Stimulated activated CD4-positive, alpha-beta T cell treated with anti-CD3 and anti-CD28 coated beads, TNF-alpha, amount 100 ng/mL, for 4 hours (primary cell): ENCODE data around the gene SMYD3.
"Not testable (repeated sequence)": the region's sequence is repeated elsewhere in the genome, so short reads cannot be mapped to it uniquely, and the experiment has no call there.

ENCODE experiments used
- DNase-seq, 3 experiments: peaks; one replicate each; pipeline ENCODE4 v3.0.0-alpha.2; 2020; ENCODE audit warnings: low read depth in 3 of 3

The SMYD3 gene

DNA sequence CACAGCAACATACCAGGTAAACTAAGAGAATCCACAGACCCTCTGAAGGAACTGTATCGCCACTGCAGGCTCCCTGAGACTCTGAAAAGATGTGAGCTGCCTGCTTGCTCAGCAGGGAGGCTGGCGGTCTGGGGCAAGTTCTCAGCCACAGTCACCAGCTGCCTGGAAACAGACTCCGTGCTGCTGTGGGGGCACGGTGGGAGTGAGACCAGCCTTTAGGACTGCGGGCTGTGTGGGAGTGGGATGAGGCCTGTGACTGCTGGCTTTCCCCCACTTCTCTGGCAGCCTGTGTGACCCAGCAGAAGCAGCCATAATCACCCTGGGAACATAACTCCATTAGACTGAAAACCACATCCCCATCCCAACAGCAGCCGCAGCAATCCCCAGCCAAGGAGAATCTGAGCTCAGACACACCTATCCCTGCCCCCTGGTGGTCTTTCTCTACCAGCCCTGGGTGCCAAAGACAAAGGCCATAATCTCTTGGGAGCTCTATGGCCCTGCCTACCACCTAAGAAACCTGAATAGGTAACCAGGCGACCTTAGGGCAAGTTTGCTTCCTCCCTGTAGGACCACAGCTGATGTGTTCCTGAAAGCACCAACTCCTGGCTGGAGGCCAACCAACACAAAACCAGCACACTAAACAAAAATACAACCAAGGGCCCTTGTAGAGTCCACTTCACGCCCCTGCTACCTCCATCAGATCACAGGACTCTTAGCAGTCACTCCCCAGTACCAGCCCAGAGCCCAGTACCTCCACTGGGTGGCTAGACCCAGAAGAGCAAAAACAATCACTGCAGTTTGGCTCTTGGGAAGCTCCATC lies 151.5 kb downstream of the SMYD3 start:
- no peak for DNase-seq

DNA sequence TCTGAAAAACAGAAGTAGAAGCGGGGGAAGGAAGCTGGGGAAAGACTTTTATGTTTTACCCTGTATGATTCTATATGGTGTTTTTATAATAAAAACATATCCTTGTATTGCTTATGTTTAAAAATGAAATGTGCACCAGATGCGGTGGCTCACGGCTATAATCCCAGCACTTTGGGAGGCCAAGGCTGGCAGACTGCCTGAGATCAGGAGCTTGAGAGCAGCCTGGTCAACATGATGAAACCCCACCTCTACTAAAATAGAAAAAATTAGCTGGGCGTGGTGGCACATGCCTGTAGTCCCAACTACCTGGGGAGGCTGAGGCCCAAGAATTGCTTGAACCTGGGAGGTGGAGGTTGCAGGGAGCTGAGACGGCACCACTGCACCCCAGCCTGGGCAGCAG lies 155.4 kb downstream of the SMYD3 start:
- DNase-seq = no peak

- no peak for DNase-seq
Measured at GRCh38 chr1:246350745-246351144, 156.3 kb downstream of the SMYD3 start.

DNA sequence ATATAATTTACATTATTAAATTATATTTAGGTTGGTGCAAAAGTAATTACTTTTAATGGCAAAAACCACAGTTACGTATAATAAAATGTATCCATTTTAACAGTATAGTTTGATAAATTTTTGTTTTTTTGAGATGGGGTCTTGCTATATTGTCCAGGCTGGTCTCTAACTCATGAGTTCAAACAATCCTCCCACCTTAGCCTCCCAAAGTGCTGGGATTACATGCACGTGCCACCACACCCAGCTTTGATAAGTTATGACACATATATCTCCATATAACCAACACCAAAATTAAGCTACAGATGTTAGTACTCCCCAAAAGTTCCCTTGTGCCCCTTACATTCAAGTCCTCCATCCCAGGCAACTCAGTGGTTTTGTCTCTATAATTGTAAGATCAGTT lies 163.1 kb downstream of the SMYD3 start:
- DNase-seq = no peak

DNA sequence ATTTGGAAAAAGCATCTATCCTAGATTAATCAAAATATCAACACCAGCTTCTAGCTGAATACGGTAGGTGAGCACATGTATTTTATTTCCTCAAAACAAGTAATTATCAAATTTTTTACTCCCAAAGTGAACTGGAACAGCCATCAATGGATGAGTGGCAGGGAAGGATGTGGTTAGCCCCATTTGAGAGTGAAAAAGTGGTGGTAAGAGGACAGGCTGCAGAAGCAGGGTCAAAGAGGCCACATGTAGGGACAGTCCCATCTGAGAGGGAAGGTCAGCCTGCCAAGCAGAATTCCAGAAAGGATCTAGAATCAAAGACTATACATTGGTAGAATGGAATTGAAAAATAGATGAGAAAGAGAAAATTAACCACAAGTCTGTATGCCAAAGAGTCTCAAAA lies 163.8 kb downstream of the SMYD3 start:
- DNase-seq = no peak

GRCh38 chr1:246338546-246338945 lies 168.5 kb downstream of the SMYD3 start:
- DNase-seq = no peak

DNA sequence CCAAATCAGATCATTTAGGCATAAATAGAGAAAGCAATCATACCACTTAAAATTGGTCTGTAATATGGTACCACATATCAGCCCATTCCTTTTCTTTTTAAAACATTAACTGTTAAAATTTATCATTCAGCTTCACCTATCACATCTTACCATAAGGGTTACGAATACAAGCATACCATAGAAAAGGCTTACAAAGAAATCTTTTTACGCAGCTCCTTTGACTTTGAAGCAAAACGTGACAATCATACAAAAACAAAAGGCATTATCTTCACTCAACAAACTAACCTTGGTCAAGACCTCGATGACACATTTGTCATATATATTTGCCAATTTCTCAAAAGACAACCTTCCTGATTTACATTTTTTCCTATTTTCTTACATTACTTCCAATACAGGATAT lies 169.0 kb downstream of the SMYD3 start:
- DNase-seq = no peak

DNA sequence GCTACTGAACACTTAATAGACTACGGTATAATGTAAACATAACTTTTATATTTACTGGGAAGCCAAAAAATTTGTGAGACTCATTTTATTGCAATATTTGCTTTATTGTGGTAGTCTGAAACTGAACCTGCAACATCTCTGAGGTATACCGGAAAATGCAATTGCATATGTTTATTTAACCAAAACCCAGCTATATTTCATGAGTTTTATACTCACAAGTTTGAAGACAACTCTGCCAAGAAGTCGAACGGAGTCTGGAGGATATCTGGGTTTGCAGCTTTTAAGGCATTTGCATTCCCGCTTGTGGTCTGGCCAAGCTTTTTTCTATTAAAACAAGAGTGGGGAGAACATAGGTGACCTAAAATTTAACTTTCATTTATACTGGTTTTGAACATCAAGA lies 171.9 kb downstream of the SMYD3 start:
- DNase-seq = no peak

DNA sequence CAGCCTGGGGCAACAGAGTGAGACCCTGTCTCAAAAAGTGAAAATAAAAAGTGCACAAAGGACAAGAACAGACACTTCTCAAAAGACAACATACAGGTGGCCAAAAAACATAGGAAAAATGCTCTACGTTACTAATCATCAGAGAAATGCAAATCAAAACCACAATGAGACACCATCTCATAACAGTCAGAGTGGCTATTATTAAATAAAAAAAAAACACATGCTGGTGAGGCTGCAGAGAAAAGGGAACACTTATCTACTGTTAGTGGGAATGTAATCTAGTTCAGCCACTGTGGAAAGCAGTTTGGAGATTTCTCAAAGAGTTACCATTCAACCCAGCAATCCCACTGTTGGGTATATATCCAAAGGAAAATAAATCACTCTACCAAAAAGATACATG lies 173.2 kb downstream of the SMYD3 start:
- DNase-seq = no peak

DNA sequence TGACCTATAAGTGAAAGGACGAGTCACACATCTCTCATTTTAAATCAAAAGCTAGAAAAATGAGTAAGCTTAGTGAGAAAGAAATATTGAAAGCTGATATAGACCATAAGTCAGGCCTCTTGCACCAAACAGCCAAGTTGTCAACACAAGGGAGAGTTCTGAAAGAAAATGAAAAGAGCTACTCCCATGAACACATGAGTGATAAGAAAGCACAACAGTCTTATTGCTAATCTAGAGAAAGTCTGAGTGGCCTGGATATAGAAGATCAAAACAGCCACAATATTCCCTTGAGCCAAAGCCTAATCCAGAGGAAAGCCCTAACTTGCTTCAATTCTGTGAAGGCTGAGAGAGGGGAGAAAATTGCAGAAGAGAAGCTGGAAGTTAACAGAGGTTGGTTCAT lies 175.0 kb downstream of the SMYD3 start:
- DNase-seq = no peak

- no peak for DNase-seq
Measured at GRCh38 chr1:246329900-246330299, 177.2 kb downstream of the SMYD3 start.

- DNase-seq = not testable (repeated sequence)
Measured at GRCh38 chr1:246329292-246329691, 177.8 kb downstream of the SMYD3 start.

- no peak for DNase-seq
Measured at GRCh38 chr1:246324711-246325110, 182.4 kb downstream of the SMYD3 start.

GRCh38 chr1:246324033-246324432 lies 183.0 kb downstream of the SMYD3 start:
- DNase-seq = not testable (repeated sequence)

DNA sequence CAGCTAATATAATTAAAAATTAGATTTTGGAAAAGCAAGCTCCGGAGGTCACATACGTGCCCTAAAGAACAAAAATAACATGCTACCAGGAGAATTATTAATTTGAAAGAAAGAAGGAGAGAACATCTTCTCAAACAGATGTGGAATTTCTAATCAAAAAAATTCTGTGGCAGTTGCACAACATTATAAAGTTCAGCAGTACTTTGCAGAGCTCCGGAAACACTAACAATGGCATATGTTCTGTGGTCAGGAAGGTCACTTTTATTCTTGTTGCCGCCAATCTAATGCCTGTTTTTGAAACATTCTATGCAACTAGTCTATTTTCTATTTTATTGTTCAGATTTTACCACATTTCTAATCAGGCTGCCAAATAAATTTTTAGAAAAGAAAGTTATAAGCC lies 186.8 kb downstream of the SMYD3 start:
- no peak for DNase-seq

DNA sequence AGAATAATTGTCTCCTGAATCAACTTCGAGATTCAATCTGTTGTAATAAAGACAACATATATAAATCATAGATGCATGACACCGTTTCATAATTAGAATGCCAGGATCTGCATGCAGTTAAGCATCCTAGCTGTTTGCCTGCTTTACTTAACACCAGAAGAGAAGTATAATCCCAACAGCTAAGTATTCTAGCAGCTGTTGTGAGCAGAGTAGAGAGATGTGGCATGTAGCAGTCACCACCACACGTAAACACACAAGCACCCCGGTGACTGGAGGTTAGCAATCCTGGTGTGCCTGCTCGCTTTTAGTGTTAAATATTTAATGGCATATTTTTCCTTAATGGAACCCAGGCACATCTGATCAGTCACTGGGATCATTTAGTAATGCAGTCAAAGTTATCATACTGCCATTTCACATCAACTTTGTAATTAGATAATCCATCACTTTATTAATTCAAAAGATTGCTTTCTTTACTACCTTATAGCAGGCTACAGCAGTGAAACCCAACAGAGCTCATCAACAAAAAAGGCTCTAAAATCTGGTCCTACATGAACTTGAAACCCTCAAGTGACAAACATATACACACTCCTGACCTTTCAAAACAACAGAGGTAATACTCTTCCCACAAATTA lies 187.9 kb downstream of the SMYD3 start:
- no peak for DNase-seq

DNA sequence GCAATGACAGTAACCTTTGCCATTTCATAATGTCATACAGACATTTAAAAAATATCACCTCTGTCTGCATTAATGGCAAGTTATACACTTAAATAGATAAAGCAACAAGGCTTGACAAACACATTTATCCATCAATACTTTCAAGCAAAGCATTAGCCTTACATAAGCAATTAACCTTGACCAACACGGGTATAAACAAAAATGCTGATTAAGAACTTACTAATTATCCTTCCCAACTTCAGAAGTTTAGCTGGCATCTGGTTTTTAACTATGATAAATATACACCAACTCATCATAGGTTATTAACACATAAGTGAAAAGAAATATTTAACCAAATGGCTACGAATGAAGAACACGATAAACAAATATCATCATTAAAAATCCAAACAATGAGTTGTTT lies 188.5 kb downstream of the SMYD3 start:
- no peak for DNase-seq

DNA sequence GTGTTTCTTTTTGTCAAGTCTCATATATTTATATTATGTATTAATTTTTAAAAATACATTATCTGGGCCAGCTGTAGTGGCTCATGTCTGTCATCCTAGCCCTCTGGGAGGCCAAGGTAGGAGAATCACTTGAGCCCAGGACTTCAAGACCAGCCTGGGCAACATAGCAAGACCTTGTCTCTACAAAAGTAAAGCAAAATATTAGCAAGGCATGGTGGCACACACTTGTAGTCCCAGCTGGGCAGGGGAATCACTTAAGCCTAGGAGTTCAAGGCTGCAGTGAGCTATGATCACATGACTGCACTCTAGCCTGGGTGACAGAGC lies 189.1 kb downstream of the SMYD3 start:
- no peak for DNase-seq

DNA sequence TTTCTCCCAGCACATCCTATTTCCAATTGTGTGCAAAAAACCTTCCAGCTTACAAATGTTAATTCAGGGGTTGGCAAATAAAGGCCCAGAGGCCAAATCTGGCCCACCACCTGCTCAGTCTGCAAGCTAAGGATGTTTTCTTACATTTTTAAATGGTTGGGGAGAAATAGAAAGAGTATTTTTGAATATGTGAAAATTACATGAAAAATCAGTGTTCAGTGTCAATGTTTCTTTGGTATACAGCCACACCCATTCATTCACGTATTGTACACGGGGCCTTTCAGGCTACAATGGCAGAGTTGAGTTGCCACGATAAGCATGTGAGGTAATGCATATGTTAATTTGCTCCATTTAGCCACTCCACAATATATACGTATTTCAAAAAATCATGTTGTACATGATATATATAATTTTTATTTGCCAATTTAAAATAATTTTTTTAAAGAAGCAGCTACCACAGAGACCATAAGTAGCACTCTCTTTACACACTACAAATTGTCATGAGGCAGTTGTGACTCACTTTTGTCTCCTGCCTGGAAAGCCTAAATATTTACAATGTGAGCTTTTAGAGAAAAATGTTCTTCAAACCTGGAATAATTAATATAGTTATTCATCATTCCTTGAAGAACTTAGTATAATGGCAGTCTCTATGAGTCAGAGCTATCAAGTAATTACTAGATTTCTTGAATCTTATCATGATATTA lies 189.6 kb downstream of the SMYD3 start:
- no peak for DNase-seq

- no peak for DNase-seq
Measured at GRCh38 chr1:246311461-246311860, 195.6 kb downstream of the SMYD3 start.

GRCh38 chr1:246309247-246309884 lies 197.7 kb downstream of the SMYD3 start:
- DNase-seq = no peak

GRCh38 chr1:246308533-246309075 lies 198.5 kb downstream of the SMYD3 start:
- no peak for DNase-seq
